MM.1S (cell line): ENCODE measurements around the gene CYB5D1.
"Not testable (repeated sequence)": the region's sequence is repeated elsewhere in the genome, so short reads cannot be mapped to it uniquely, and the experiment has no call there.

ENCODE experiments used
- DNase-seq: peaks from one replicate; pipeline ENCODE4 v3.0.0-alpha.2; 2015
- H2AFZ ChIP-seq: fragments of 300-600 bp; sonication (generic); 2 replicates; pipeline ENCODE4 v1.6.0; 2016; ENCODE audit warnings: antibody characterized with exemption, low read length
- H3F3A ChIP-seq: fragments of 300-600 bp; sonication (generic); 2 replicates; pipeline ENCODE4 v1.6.1; 2016; ENCODE audit warnings: mild to moderate bottlenecking, antibody characterized with exemption, low read length, moderate library complexity, mixed read lengths; ENCODE audit not compliant: insufficient read depth
- H3K27ac ChIP-seq: fragments of 300-600 bp; sonication (generic); 2 replicates; pipeline ENCODE4 v1.5.1; 2016; ENCODE audit warnings: mild to moderate bottlenecking, low read length
- H3K27me3 ChIP-seq: fragments of 300-600 bp; sonication (generic); replicated peaks from 2 replicates; pipeline ENCODE4 v1.6.0; 2016; ENCODE audit warnings: low read length; ENCODE audit not compliant: insufficient read depth
- H3K36me3 ChIP-seq: fragments of 300-600 bp; sonication (generic); replicated peaks from 2 replicates; pipeline ENCODE4 v1.6.1; 2016; ENCODE audit warnings: mild to moderate bottlenecking, low read length, mixed read lengths; ENCODE audit not compliant: insufficient read depth
- H3K4me1 ChIP-seq: fragments of 300-600 bp; sonication (generic); 2 replicates; pipeline ENCODE4 v1.6.1; 2016; ENCODE audit warnings: low read length, mixed read lengths
- H3K4me2 ChIP-seq: fragments of 300-600 bp; sonication (generic); 2 replicates; pipeline ENCODE4 v1.6.0; 2016; ENCODE audit warnings: low read depth, low read length
- H3K4me3 ChIP-seq: fragments of 300-600 bp; sonication (generic); 2 replicates; pipeline ENCODE4 v1.5.1; 2016; ENCODE audit warnings: low read length, mixed read lengths
- H3K79me2 ChIP-seq: fragments of 300-600 bp; sonication (generic); 2 replicates; pipeline ENCODE4 v1.6.1; 2016; ENCODE audit warnings: mixed run types, low read length, mixed read lengths
- H3K9ac ChIP-seq: fragments of 300-600 bp; sonication (generic); 2 replicates; pipeline ENCODE4 v1.6.1; 2016; ENCODE audit warnings: low read length, mixed read lengths
- H3K9me2 ChIP-seq: fragments of 300-600 bp; sonication (generic); replicated peaks from 2 replicates; pipeline ENCODE4 v1.6.1; 2016; ENCODE audit warnings: mild to moderate bottlenecking, low read length, mixed read lengths; ENCODE audit not compliant: insufficient read depth
- H3K9me3 ChIP-seq: fragments of 300-600 bp; sonication (generic); replicated peaks from 2 replicates; pipeline ENCODE4 v1.6.1; 2016; ENCODE audit warnings: mild to moderate bottlenecking, low read length, mixed read lengths; ENCODE audit not compliant: insufficient read depth
- H4K20me1 ChIP-seq: fragments of 300-600 bp; sonication (generic); 2 replicates; pipeline ENCODE4 v1.6.1; 2016; ENCODE audit warnings: mild to moderate bottlenecking, low read length, moderate library complexity, mixed read lengths; ENCODE audit not compliant: insufficient read depth
- CTCF ChIP-seq: fragments of 300-600 bp; sonication (generic); IDR thresholded peaks from 2 replicates; pipeline ENCODE4 v1.5.1; 2016; ENCODE audit warnings: antibody characterized with exemption, low read length, mixed read lengths
- EZH2 ChIP-seq: fragments of 300-600 bp; sonication (generic); optimal IDR thresholded peaks from 2 replicates; pipeline ENCODE3; 2017; ENCODE audit warnings: low read depth, mild to moderate bottlenecking, antibody characterized with exemption, low read length, mixed read lengths
- EZH2phosphoT487 ChIP-seq: fragments of 300-600 bp; sonication (generic); IDR thresholded peaks from 2 replicates; pipeline ENCODE4 v1.6.1; 2018; ENCODE audit warnings: antibody characterized with exemption, low read length

CYB5D1 gene, protein sequence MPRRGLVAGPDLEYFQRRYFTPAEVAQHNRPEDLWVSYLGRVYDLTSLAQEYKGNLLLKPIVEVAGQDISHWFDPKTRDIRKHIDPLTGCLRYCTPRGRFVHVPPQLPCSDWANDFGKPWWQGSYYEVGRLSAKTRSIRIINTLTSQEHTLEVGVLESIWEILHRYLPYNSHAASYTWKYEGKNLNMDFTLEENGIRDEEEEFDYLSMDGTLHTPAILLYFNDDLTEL

GRCh38 chr17:7857713-7858521, at the start of gene CYB5D1:
Gene CYB5D1, plus strand, starts transcription at chr17:7858003. Its CDS starts 132 bp downstream, at chr17:7858135.
- DNase-seq: peak; percentile 95
- peak within 1 kb of the TSS; percentile 86 for H3K9ac ChIP-seq
- no peaks in the 10 kb centered on the region for H3K9me2 ChIP-seq
- peak within 1 kb of the TSS; percentile 98 for H3K4me2 ChIP-seq
- H2AFZ ChIP-seq: peak within 1 kb of the TSS; percentile 93
- no peaks in the 10 kb centered on the region for H3K9me3 ChIP-seq
- H4K20me1 ChIP-seq: no peaks in the 10 kb centered on the region
- no peaks in the 10 kb centered on the region for H3K27me3 ChIP-seq
- peak within 1 kb of the TSS; percentile 88 for H3K4me3 ChIP-seq
- TF ChIP-seq EZH2phosphoT487 (no peak), EZH2 (no peak), CTCF (no peak)
- H3K27ac ChIP-seq: peak within 1 kb of the TSS; percentile 85
- H3K36me3 ChIP-seq: no peaks in the 10 kb centered on the region
- peaks cover 10% of the 10 kb centered on the region; the same call in 1 of the 2 replicates for H3F3A ChIP-seq
- H3K79me2 ChIP-seq: peaks cover 27% of the 10 kb centered on the region
- peaks cover 15% of the 10 kb centered on the region; the same call in 1 of the 2 replicates for H3K4me1 ChIP-seq

DNA sequence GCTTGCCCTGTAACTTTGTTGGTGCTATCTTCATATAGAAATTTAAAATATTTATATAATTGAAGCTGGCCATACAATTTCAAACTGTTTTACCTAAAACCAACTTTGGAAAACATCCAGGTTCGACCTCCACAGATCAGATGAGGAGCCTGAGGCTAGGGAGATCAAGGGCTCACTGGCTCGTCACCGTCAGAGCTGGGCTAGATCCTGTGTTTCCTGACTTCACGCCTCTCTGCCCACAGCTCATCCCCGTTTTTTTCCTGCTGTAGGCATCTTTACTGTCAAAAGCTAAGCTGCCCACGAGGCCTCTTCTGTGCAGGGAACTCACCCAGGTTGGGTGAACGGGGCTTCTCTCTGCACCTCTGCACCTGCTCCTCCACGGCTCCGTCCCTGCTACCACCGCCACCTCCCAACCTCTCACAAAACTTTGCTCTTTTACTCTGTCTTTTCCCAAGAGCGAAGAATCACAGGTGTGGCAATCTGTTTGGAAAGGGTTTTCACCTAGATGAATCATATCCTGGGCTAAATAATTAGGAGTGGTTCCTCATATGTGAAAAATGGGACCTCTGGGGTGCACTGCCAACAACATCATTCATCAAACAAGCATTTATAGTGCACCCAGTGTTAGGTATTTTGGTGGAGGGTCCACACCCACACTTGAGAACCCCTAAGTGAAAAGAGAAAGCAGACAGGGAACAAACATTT, 48.6 kb upstream of the CYB5D1 start:
- no peaks in the 10 kb centered on the region for H3K79me2 ChIP-seq
- no peaks in the 10 kb centered on the region for H4K20me1 ChIP-seq
- H3K4me2 ChIP-seq: no peak overlapping the region
- H3K4me1 ChIP-seq: no peaks in the 10 kb centered on the region
- no peak for TF ChIP-seq EZH2
- no peak for TF ChIP-seq EZH2phosphoT487
- TF ChIP-seq CTCF: no peak
- H3K27ac ChIP-seq: no peak overlapping the region
- no peaks in the 10 kb centered on the region for H3K9me2 ChIP-seq
- no peak overlapping the region for H3K9ac ChIP-seq
- no peak overlapping the region for H2AFZ ChIP-seq
- peaks cover 89% of the 10 kb centered on the region for H3K27me3 ChIP-seq
- no peak overlapping the region for H3K4me3 ChIP-seq
- H3F3A ChIP-seq: no peaks in the 10 kb centered on the region
- no peaks in the 10 kb centered on the region for H3K36me3 ChIP-seq
- no peaks in the 10 kb centered on the region for H3K9me3 ChIP-seq
- no peak for DNase-seq

DNA sequence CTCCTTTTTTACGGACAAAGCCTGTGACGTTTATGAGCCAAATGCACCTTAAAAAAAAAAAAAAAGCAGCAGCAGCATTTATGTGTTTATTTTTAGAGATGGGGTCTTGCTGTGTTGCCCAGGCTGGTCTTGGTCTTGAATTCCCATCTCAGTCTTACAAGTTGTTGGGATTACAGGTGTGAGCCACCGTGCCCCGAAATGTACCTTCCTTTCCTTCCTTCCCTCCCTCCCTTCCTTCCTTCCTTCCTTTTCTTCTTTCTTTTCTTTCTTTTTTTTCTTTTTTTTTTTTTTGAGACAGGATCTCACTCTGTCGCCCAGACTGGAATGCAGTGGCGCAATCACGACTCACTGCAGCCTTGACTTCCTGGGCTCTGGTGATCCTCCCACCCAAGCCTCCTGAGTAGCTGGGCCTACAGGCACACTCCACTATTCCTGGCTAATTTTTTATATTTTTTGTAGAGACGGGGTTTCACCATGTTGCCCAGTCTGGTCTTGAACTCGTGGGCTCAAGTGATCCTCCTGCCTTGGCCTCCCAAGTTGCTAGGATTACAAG, 47.9 kb upstream of the CYB5D1 start:
- H3K36me3 ChIP-seq, H3K9ac ChIP-seq, H3K9me3 ChIP-seq, H3F3A ChIP-seq, H4K20me1 ChIP-seq, H3K79me2 ChIP-seq, H3K9me2 ChIP-seq, H3K4me1 ChIP-seq, DNase-seq, H3K4me2 ChIP-seq, H3K4me3 ChIP-seq, H3K27ac ChIP-seq, H2AFZ ChIP-seq: not testable (repeated sequence)
- H3K27me3 ChIP-seq: peaks cover 90% of the 10 kb centered on the region
